Measurements from ENCODE around the gene RELA.
"Not testable (repeated sequence)": the region's sequence is repeated elsewhere in the genome, so short reads cannot be mapped to it uniquely, and the experiment has no call there.

The RELA gene

DNA sequence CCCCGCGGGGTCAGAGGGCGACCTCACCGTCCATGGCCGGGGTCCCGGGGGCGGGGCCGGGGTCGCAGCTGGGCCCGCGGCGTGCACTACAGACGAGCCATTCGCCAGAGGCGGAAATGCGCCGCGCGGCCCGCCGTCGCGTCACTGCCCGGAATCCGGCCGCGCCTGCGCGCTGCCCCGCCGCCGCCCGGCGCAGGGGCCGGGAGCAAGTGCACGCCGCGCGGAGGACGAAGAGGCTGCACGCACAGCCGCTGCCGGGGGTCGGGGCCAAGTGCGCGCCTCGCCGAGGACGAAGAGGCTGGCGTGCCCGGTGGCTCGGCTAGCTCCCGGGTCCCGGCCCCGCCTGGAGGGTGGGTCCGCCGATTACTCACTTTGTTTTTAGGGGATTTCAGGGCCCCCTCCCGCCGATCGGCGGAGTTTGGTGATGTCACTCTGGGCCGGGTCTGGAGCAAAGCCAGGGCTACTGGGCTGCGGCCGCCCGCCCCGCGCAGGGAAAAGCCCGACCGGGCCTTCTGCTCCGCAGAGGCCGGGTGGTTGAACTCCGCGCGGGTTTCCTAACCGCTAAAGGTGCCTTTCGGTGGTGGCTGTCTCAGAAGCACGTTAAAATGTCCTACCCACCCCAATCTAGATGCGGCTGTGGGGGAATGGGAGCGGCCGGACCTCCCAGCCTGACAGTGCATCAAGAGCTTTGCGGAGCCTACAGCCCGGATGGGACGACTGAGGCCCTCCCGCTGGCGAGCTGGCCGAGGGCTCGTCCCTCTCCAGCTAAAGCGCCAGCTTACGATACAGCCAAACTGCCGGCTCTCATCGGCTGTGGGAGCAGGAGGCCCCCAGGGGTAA lies at the start of gene RELA:
TSS of gene RELA (minus strand) at position 118 of the 840 bp plus-strand sequence. CDS start at position 34, 84 bp downstream.
- TF ChIP-seq, protein P1, sequence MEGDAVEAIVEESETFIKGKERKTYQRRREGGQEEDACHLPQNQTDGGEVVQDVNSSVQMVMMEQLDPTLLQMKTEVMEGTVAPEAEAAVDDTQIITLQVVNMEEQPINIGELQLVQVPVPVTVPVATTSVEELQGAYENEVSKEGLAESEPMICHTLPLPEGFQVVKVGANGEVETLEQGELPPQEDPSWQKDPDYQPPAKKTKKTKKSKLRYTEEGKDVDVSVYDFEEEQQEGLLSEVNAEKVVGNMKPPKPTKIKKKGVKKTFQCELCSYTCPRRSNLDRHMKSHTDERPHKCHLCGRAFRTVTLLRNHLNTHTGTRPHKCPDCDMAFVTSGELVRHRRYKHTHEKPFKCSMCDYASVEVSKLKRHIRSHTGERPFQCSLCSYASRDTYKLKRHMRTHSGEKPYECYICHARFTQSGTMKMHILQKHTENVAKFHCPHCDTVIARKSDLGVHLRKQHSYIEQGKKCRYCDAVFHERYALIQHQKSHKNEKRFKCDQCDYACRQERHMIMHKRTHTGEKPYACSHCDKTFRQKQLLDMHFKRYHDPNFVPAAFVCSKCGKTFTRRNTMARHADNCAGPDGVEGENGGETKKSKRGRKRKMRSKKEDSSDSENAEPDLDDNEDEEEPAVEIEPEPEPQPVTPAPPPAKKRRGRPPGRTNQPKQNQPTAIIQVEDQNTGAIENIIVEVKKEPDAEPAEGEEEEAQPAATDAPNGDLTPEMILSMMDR (IDR thresholded peaks at IDR 0.05; ENCODE audit: low read depth, low read length): no peak
- peak within 1 kb of the TSS; percentile 97 for H3K4me3 ChIP-seq (ENCODE audit: low read depth, low read length)

- TF ChIP-seq, protein P1 (IDR thresholded peaks at IDR 0.05; ENCODE audit: low read depth, low read length): peak; percentile 99
- peak within 1 kb of the TSS; percentile 76 for H3K4me3 ChIP-seq (ENCODE audit: low read depth, low read length)
These were observed 49.3 kb upstream of the RELA start, which contains the start of gene KAT5 for GRCh38 chr11:65711785-65712632. TSS of gene KAT5 (plus strand) at chr11:65712252. CDS start at chr11:65712268, 16 bp downstream.

DNA sequence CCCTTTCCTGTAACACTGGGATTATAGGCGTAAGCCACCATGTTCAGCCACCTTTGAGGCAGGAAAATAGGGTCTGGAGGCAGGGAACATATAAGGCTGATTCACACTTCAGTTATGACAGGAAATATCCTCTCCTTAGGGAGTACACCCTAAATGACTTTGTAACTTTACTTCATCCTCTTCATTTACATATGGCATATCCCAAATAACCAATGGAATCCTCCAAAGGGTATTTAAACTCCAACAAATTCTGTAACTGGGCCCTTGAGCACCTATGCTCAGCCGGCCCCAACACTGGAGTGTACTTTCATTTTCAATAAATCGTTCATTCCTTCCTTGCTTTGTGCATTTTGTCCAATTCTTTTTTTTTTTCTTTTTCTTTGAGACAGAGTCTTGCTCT lies 47.7 kb upstream of the RELA start:
- H3K4me3 ChIP-seq (ENCODE audit: low read depth, low read length): no peak overlapping the region
- TF ChIP-seq, protein P1 (IDR thresholded peaks at IDR 0.05; ENCODE audit: low read depth, low read length): no peak

DNA sequence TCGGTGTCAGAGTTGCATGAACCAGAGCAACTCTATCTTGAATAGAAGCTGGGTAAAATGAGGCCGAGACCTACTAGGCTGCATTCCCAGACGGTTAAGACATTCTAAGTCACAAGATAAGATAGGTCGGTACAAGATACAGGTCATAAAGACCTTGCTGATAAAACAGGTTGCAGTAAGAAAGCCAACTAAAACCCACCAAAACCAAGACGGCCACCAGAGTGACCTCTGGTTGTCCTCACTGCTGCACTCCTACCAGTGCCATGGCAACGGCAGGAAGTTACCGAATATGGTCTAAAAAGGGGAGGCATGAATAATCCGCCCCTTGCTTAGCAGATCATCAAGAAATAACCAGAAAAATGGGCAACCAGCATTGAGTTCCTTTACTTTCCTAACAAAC lies 46.9 kb upstream of the RELA start:
- TF ChIP-seq, protein P1 (IDR thresholded peaks at IDR 0.05; ENCODE audit: low read depth, low read length): no peak
- H3K4me3 ChIP-seq (ENCODE audit: low read depth, low read length): no peak overlapping the region

GRCh38 chr11:65708451-65708850 lies 45.7 kb upstream of the RELA start:
- H3K4me3 ChIP-seq (ENCODE audit: low read depth, low read length): no peak overlapping the region
- TF ChIP-seq, protein P1 (IDR thresholded peaks at IDR 0.05; ENCODE audit: low read depth, low read length): no peak

GRCh38 chr11:65707002-65707401 lies 44.3 kb upstream of the RELA start:
- H3K4me3 ChIP-seq (ENCODE audit: low read depth, low read length): not testable (repeated sequence)

- H3K4me3 ChIP-seq (ENCODE audit: low read depth, low read length): not testable (repeated sequence)
These were observed 43.6 kb upstream of the RELA start for GRCh38 chr11:65706303-65706763.

More at GRCh38 chr11:65706303-65706763, 43.6 kb upstream of the RELA start:
- TF ChIP-seq, protein P1 (IDR thresholded peaks at IDR 0.05; ENCODE audit: low read depth, low read length): peak; percentile 28; the same call in 1 of the 2 replicates

All from WI38 (cell line).